ENCODE measurements around the gene MACROH2A2. TPM values are rescaled to one million over a fixed set of nuclear protein-coding genes. Genes with fewer than 3 reads are reported as not detected.

MACROH2A2 gene
- total and polyA plus RNA-seq, 2 of the 13 experiments (the other 11 are each of a cell fraction or from before 2014, with no cell fraction given) = 9.8 to 43.1 TPM

DNA sequence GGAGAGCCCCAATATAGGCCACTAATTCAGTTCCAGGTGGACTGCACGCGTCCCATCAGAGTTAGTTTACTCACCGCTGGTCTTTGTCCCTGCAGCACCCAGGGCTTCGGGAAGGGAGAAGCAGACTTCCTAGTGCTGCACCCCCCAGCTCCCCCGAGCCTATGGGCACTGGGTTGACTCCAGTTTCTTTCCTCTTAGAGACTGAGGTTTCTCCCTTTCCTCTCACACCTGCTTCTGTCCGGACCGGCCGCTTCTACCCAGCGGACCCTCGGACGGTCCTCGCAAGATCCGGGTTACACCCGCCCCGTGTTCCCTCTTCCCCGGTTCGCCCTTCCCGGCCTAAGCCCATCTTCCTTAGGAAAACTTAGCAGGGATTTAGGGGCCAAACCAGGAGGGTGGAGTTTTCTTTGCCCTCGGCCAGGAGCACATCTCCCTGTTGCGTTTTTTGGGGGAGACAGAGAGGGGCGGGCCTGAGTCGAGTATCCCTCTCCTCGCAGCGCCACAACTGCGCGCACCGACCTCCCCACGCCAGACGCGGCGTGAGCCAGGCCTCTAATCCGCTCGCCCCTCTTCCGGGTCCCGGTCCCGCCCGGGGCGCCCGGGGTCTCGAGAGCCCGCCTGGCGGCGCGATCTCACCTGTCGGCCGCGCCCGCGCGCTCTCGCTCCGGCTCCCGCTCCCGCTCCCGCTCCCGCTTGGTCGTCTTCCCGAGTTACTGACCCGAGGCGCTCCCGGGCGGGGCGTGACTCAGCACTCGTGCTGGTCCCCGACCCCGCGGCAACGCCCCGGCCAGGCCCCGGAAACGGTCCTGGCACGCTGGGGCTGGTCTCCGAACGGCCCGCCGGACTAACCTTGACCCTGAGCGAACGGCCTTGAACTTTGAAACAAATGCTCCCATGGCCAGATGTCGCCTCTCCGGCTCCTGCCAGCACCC, 79.7 kb downstream of the MACROH2A2 start, which contains the start of gene AIFM2 (continued):
- TF ChIP-seq TFDP2 (CRISPR knock-in tag; IDR thresholded peaks at IDR 0.05) (peak; percentile 80), PHF5A (CRISPR knock-in tag; IDR thresholded peaks at IDR 0.05; ENCODE audit: low read depth, unreplicated experiment) (no peak), ZZZ3 (CRISPR knock-in tag; IDR thresholded peaks at IDR 0.05; ENCODE audit: borderline replicate concordance) (no peak), ZNF33A (CRISPR knock-in tag; IDR thresholded peaks at IDR 0.05; ENCODE audit: borderline replicate concordance) (0 out of 2 replicates have a peak, but pooled peaks have one; percentile 46), HOXA7 (CRISPR knock-in tag; IDR thresholded peaks at IDR 0.05) (no peak), ZSCAN30 (CRISPR knock-in tag; IDR thresholded peaks at IDR 0.05) (no peak), ZNF12 (CRISPR knock-in tag; IDR thresholded peaks at IDR 0.05) (no peak), FOXP1 (IDR thresholded peaks at IDR 0.05) (no peak), FOXP1 (CRISPR knock-in tag; IDR thresholded peaks at IDR 0.05) (peak; percentile 58; the same call in 1 of the 2 replicates), ZNF274 (CRISPR knock-in tag; IDR thresholded peaks at IDR 0.05) (no peak), ZNF704 (CRISPR knock-in tag; IDR thresholded peaks at IDR 0.05; ENCODE audit: borderline replicate concordance) (no peak), SMARCC2 (IDR thresholded peaks at IDR 0.05) (no peak), ATF1 (CRISPR knock-in tag; IDR thresholded peaks at IDR 0.05) (no peak), USF2 (IDR thresholded peaks at IDR 0.05; ENCODE audit: low read depth, low read length) (no peak), USF2 (CRISPR knock-in tag; IDR thresholded peaks at IDR 0.05; ENCODE audit: borderline replicate concordance) (no peak), ASH2L (IDR thresholded peaks at IDR 0.05; ENCODE audit: insufficient read length, low read depth, low read length) (peak; percentile 74), RFX5 (IDR thresholded peaks at IDR 0.05; ENCODE audit: low read depth, low read length) (no peak), FLYWCH1 (CRISPR knock-in tag; IDR thresholded peaks at IDR 0.05) (no peak), ZNF510 (CRISPR knock-in tag; IDR thresholded peaks at IDR 0.05; ENCODE audit: low read depth) (peak; percentile 50; the same call in 1 of the 2 replicates), ZNF550 (CRISPR knock-in tag; IDR thresholded peaks at IDR 0.05; ENCODE audit: borderline replicate concordance) (no peak), ZNF615 (CRISPR knock-in tag; IDR thresholded peaks at IDR 0.05; ENCODE audit: borderline replicate concordance) (no peak), ZNF546 (CRISPR knock-in tag; conservative IDR thresholded peaks at IDR 0.05) (no peak), RARG (CRISPR knock-in tag; IDR thresholded peaks at IDR 0.05; ENCODE audit: low read depth) (no peak), ZMYM3 (CRISPR knock-in tag; IDR thresholded peaks at IDR 0.05) (peak; percentile 51; the same call in 1 of the 2 replicates)
- TF ChIP-seq, protein P1, sequence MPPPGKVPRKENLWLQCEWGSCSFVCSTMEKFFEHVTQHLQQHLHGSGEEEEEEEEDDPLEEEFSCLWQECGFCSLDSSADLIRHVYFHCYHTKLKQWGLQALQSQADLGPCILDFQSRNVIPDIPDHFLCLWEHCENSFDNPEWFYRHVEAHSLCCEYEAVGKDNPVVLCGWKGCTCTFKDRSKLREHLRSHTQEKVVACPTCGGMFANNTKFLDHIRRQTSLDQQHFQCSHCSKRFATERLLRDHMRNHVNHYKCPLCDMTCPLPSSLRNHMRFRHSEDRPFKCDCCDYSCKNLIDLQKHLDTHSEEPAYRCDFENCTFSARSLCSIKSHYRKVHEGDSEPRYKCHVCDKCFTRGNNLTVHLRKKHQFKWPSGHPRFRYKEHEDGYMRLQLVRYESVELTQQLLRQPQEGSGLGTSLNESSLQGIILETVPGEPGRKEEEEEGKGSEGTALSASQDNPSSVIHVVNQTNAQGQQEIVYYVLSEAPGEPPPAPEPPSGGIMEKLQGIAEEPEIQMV (CRISPR knock-in tag; IDR thresholded peaks at IDR 0.05; ENCODE audit: low read depth) = no peak
